Vagina (tissue), 2 donors: ENCODE measurements around the gene ATP5F1D. TPM values are rescaled to one million over a fixed set of nuclear protein-coding genes. Genes with fewer than 3 reads are reported as not detected.

Source experiments
- DNase-seq, 2 donors: peaks; one replicate each; pipeline ENCODE4 v3.0.0-alpha.2; 2017; ENCODE audit errors: extremely low spot score in 2 of 2
- H3K27ac ChIP-seq: fragments of 200-600 bp; sonication (generic); one replicate; pipeline ENCODE4 v1.5.1; 2019
- H3K27me3 ChIP-seq: fragments of 200-600 bp; sonication (generic); one replicate; pipeline ENCODE4 v1.5.1; 2019
- H3K36me3 ChIP-seq, 2 donors: fragments of 200-600 bp; sonication (generic); one replicate each; pipeline ENCODE4 v1.5.1; 2017 to 2019
- H3K4me1 ChIP-seq: fragments of 200-600 bp; sonication (generic); one replicate; pipeline ENCODE4 v1.5.1; 2019
- H3K4me3 ChIP-seq, 2 donors: fragments of 200-600 bp; sonication (generic); 1 replicate in 1 of 2; 2 replicates in 1 of 2; pipeline ENCODE4 v1.5.1; 2016 to 2019
- H3K9me3 ChIP-seq: fragments of 200-600 bp; sonication (generic); one replicate; pipeline ENCODE4 v1.5.1; 2019
- POLR2A ChIP-seq, 2 donors: fragments of 450-650 bp; IDR thresholded peaks; one replicate each; pipeline ENCODE4 v1.6.1; 2017; ENCODE audit warnings: antibody characterized with exemption in 2 of 2, mild to moderate bottlenecking in 2 of 2, moderate library complexity in 2 of 2
- POLR2AphosphoS5 ChIP-seq, 2 donors: sonication (generic); formaldehyde crosslinking; IDR thresholded peaks; one replicate each; pipeline ENCODE4 v1.9.0; 2017; ENCODE audit warnings: antibody characterized with exemption in 2 of 2, mild to moderate bottlenecking in 2 of 2, low read depth in 1 of 2; ENCODE audit not compliant: insufficient read depth in 1 of 2
- intact Hi-C: fragments of 100-400 bp; cut with DNase I; formaldehyde crosslinking; loops from one replicate; pipeline ENCODE4 v1.15.1; 2023
- total RNA-seq: library from RNA; depleted of rRNA; stranded (reverse); fragments of >200 nt; gene quantifications from one replicate; pipeline ENCODE4 v1.2.3, GENCODE V29; 2016
- TF ChIP-seq, protein P1 (sequence below), 3 experiments: fragments of 450-650 bp in 2 of 3; fragments of 200-600 bp in 1 of 3; sonication (generic) in 1 of 3; IDR thresholded peaks; one replicate each; pipeline ENCODE4 v1.5.1; 2017 to 2019; ENCODE audit warnings: antibody characterized with exemption in 3 of 3, mild to moderate bottlenecking in 2 of 3, moderate library complexity in 2 of 3

Gene ATP5F1D
- total RNA-seq, 1 donor from 2014 or later = 154 TPM

GRCh38 chr19:1248139-1248785 lies 6.7 kb downstream of the ATP5F1D start, which contains the start of gene MIDN:
MIDN (plus strand) TSS chr19:1248583; CDS start chr19:1250297, 1,714 bp downstream.
- TF ChIP-seq, protein P1, sequence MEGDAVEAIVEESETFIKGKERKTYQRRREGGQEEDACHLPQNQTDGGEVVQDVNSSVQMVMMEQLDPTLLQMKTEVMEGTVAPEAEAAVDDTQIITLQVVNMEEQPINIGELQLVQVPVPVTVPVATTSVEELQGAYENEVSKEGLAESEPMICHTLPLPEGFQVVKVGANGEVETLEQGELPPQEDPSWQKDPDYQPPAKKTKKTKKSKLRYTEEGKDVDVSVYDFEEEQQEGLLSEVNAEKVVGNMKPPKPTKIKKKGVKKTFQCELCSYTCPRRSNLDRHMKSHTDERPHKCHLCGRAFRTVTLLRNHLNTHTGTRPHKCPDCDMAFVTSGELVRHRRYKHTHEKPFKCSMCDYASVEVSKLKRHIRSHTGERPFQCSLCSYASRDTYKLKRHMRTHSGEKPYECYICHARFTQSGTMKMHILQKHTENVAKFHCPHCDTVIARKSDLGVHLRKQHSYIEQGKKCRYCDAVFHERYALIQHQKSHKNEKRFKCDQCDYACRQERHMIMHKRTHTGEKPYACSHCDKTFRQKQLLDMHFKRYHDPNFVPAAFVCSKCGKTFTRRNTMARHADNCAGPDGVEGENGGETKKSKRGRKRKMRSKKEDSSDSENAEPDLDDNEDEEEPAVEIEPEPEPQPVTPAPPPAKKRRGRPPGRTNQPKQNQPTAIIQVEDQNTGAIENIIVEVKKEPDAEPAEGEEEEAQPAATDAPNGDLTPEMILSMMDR (IDR thresholded peaks at IDR 0.05) = peak in 1 of 3 experiments; percentile 9
- TF ChIP-seq POLR2A (IDR thresholded peaks at IDR 0.05) (peak in 1 of 2 donors; percentile 89), POLR2AphosphoS5 (IDR thresholded peaks at IDR 0.05; ENCODE audit: insufficient read depth in 1 of 2, low read depth in 1 of 2) (peak; percentile 28 to 88)
- no peaks in the 10 kb centered on the region for H3K27me3 ChIP-seq
- no peaks in the 10 kb centered on the region for H3K9me3 ChIP-seq
- intact Hi-C loops = loop anchor here (1.0 to 10.0 kb wide), 3 partner anchors 19 to 323 kb away; partner anchors contain the start of genes ARID3A, RNU6-2 and TMEM259
- DNase-seq = no peak
- H3K4me3 ChIP-seq = peak within 1 kb of the TSS; percentile 79 to 85
- peak within 1 kb of the TSS; percentile 100 for H3K27ac ChIP-seq
- H3K4me1 ChIP-seq = peaks cover 58% of the 10 kb centered on the region
- H3K36me3 ChIP-seq = no peaks in the 10 kb centered on the region

DNA sequence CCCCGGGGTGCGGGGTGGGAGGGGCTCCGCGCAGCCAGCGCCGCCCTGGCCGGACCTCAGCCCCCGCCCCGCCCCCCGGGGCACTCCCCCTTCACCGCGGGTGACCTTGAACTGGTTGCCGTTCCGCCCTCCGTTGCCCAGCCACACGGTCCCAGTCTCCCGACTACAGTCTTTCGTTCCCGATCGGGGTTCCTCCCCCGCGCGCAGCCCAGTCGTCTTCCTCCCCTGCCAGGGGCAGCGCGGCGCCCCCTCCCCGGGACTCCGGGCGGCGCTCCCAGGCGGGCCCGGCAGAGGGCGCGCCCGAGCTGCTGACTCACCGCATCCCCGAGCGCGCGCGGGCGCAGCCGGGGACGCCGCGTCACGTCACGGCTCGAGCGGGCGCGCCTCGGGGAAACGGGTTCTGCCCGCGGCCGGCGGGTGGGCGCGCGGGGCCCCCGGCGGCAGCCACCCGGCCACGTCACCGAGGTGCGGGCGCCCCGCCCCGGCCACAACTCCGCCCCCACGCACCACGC lies 7.3 kb downstream of the ATP5F1D start:
- TF ChIP-seq, protein P1 (IDR thresholded peaks at IDR 0.05) = peak; percentile 71 to 94 (median 73)
- TF ChIP-seq POLR2AphosphoS5 (IDR thresholded peaks at IDR 0.05; ENCODE audit: insufficient read depth in 1 of 2, low read depth in 1 of 2) = no peak
- Histone ChIP-seq H3K27ac (peak overlapping the region; percentile 100), H3K36me3 (peaks cover 0 to 1% of the 10 kb centered on the region in 2 donors), H3K9me3 (no peaks in the 10 kb centered on the region), H3K27me3 (no peaks in the 10 kb centered on the region), H3K4me1 (peaks cover 58% of the 10 kb centered on the region), H3K4me3 (peak overlapping the region; percentile 79 to 85)
- DNase-seq = no peak
- intact Hi-C loops = loop anchor here (1.0 to 10.0 kb wide), 3 partner anchors 18 to 324 kb away; partner anchors contain the start of genes ARID3A, RNU6-2 and TMEM259

DNA sequence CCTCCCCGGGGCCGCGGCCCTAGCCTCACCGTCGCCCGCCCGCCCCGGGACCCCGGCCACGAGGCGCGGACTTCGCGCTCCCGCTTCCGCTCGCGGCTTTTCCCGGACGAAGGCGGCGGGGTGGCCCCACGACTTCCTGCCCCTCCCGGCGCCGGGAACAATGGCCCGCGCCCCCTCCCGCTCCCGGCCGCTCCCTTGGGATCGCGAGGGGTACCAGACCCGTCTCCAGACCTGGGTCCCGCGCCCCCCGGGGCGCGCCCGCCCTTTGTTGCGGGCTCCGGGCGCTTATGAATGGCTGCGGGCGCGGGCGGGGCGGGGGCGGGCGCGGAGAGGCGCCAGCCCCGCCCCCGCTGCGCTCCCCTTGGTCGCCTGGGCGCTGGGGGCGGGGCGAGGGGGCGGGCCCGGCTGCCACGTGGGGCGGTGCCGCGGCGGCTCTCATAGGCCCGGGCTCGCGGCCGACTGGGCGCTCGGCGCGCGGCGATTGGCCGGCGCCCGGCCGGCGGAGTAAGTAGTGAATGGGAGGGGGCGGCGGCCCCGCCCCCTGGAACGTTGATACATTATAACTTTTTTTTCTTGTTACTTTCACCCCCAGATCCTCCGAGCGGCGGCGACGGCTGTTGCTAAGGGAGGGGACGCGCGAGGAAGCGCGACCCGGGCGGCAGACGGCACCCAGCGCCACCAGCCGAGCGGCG lies 7.9 kb downstream of the ATP5F1D start:
- no peak for DNase-seq
- intact Hi-C loops = loop anchor here (5.0 to 10.0 kb wide), 2 partner anchors 227 to 325 kb away; partner anchors contain the start of genes ARID3A, RNU6-2 and TMEM259
- peak overlapping the region; percentile 79 to 85 for H3K4me3 ChIP-seq
- H3K27me3 ChIP-seq = no peaks in the 10 kb centered on the region
- peaks cover 0 to 7% of the 10 kb centered on the region in 2 donors for H3K36me3 ChIP-seq
- H3K4me1 ChIP-seq = peaks cover 58% of the 10 kb centered on the region
- no peaks in the 10 kb centered on the region for H3K9me3 ChIP-seq
- peak overlapping the region; percentile 100 for H3K27ac ChIP-seq
- peak; percentile 37 to 98 for TF ChIP-seq POLR2A (IDR thresholded peaks at IDR 0.05)
- TF ChIP-seq POLR2AphosphoS5 (IDR thresholded peaks at IDR 0.05; ENCODE audit: insufficient read depth in 1 of 2, low read depth in 1 of 2) = peak; percentile 25 to 86
- TF ChIP-seq, protein P1 (IDR thresholded peaks at IDR 0.05) = no peak

DNA sequence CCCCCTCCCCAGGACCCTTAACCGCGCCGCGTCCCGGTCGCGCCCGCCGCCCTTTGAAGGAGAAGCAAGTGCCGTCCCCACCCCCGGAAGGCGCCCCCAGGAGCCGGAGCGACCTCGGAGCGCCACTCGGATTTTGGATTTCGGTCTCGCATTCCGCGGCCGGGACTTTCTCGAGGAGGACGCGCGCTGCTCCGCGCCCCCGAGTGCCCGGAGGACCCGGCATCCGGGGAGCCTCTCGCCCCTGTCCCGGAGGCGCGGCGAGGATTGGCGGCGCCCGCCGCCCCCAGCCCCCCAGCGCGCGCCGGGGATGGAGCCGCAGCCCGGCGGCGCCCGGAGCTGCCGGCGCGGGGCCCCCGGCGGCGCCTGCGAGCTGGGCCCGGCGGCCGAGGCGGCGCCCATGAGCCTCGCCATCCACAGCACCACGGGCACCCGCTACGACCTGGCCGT lies 8.5 kb downstream of the ATP5F1D start:
- no peak for DNase-seq
- Histone ChIP-seq H3K4me3 (peak overlapping the region; percentile 79 to 85), H3K27ac (peak overlapping the region; percentile 100), H3K4me1 (peaks cover 58% of the 10 kb centered on the region), H3K36me3 (peaks cover 0 to 13% of the 10 kb centered on the region in 2 donors), H3K9me3 (no peaks in the 10 kb centered on the region), H3K27me3 (no peaks in the 10 kb centered on the region)
- intact Hi-C loops = loop anchor here (5.0 to 10.0 kb wide), 2 partner anchors 228 to 325 kb away; partner anchors contain the start of genes ARID3A, RNU6-2 and TMEM259
- TF ChIP-seq, protein P1 (IDR thresholded peaks at IDR 0.05) = no peak
- TF ChIP-seq POLR2A (IDR thresholded peaks at IDR 0.05) (no peak), POLR2AphosphoS5 (IDR thresholded peaks at IDR 0.05; ENCODE audit: insufficient read depth in 1 of 2, low read depth in 1 of 2) (no peak)
